Uterus (tissue), 2 donors: Measurements from ENCODE around the gene OCIAD1.

Experiments
- CTCF ChIP-seq, 4 experiments: fragments of 200-600 bp in 2 of 4; fragments of 450-650 bp in 2 of 4; sonication (generic) in 2 of 4; IDR thresholded peaks; one replicate each; pipeline ENCODE4 v1.5.1; 2016 to 2019; ENCODE audit warnings: antibody characterized with exemption in 4 of 4, mild to moderate bottlenecking in 2 of 4, moderate library complexity in 1 of 4
- POLR2A ChIP-seq, 2 donors: fragments of 450-650 bp; IDR thresholded peaks; one replicate each; pipeline ENCODE4 v1.6.1; 2016; ENCODE audit warnings: antibody characterized with exemption in 2 of 2, mild to moderate bottlenecking in 1 of 2, moderate library complexity in 1 of 2

- TF ChIP-seq CTCF (IDR thresholded peaks at IDR 0.05) (no peak), POLR2A (IDR thresholded peaks at IDR 0.05) (no peak)
Observed at GRCh38 chr4:48791313-48791712, 39.6 kb upstream of the OCIAD1 start.
